SK-N-MC (cell line): ENCODE data around the gene FARSA.
A peak's percentile ranks its signal among the peaks of the same experiment; 100 is the strongest.
"Not testable (repeated sequence)": the region's sequence is repeated elsewhere in the genome, so short reads cannot be mapped to it uniquely, and the experiment has no call there.

Source experiments
- DNase-seq: peaks from one replicate; pipeline ENCODE4 v3.0.0-alpha.2; 2011; ENCODE audit warnings: low read depth, low spot score
- H3K27ac ChIP-seq: fragments of 200-600 bp; sonication (generic); 2 replicates; pipeline ENCODE4 v1.5.1; 2016; ENCODE audit warnings: mixed run types
- H3K36me3 ChIP-seq: fragments of 200-600 bp; sonication (generic); 2 replicates; pipeline ENCODE4 v1.6.1; 2017; ENCODE audit warnings: antibody characterized with exemption, low read length, mixed read lengths; ENCODE audit not compliant: insufficient read depth
- H3K4me3 ChIP-seq: fragments of 200-600 bp; sonication (generic); 2 replicates; pipeline ENCODE4 v1.5.1; 2016
- H3K9ac ChIP-seq: fragments of 200-600 bp; sonication (generic); 2 replicates; pipeline ENCODE4 v1.8.0; 2017; ENCODE audit warnings: mixed run types, mixed read lengths; ENCODE audit not compliant: insufficient read length
- H3K9me3 ChIP-seq: fragments of 200-600 bp; sonication (generic); 2 replicates; pipeline ENCODE4 v1.6.1; 2017; ENCODE audit warnings: low read depth, mild to moderate bottlenecking, antibody characterized with exemption, low read length, moderate library complexity, mixed read lengths
- EZH2 ChIP-seq: fragments of 200-600 bp; sonication (generic); IDR thresholded peaks from one replicate; pipeline ENCODE4 v1.6.1; 2017; ENCODE audit warnings: antibody characterized with exemption
- FOXP2 ChIP-seq: optimal IDR thresholded peaks from 2 replicates; pipeline ENCODE3; 2011; ENCODE audit warnings: mild to moderate bottlenecking, moderate library complexity; ENCODE audit not compliant: insufficient read depth; ENCODE audit errors: extremely low read length, control extremely low read depth
- POLR2AphosphoS5 ChIP-seq: IDR thresholded peaks from 2 replicates; pipeline ENCODE4 v1.6.1; 2012; ENCODE audit warnings: mild to moderate bottlenecking, low read depth, low read length, borderline replicate concordance

Gene FARSA

GRCh38 chr19:12933287-12934072 is at the start of gene FARSA:
Gene FARSA, minus strand, starts transcription at chr19:12933711. Its CDS starts 15 bp downstream, at chr19:12933696.
- peak within 1 kb of the TSS; percentile 74; the same call in 1 of the 2 replicates for H3K27ac ChIP-seq
- DNase-seq: peak; percentile 47
- H3K36me3 ChIP-seq: peaks cover 28% of the 10 kb centered on the region
- H3K9ac ChIP-seq: peak within 1 kb of the TSS; percentile 95
- H3K9me3 ChIP-seq: no peaks in the 10 kb centered on the region
- TF ChIP-seq FOXP2: no peak
- TF ChIP-seq EZH2: no peak
- TF ChIP-seq POLR2AphosphoS5: peak; percentile 98
- peak within 1 kb of the TSS; percentile 100 for H3K4me3 ChIP-seq

GRCh38 chr19:12983091-12983490 is 49.6 kb upstream of the FARSA start:
- H3K9ac ChIP-seq: no peak overlapping the region
- no peaks in the 10 kb centered on the region for H3K36me3 ChIP-seq
- TF ChIP-seq POLR2AphosphoS5 (no peak), EZH2 (no peak), FOXP2 (no peak)
- H3K4me3 ChIP-seq: peak overlapping the region; percentile 75
- H3K27ac ChIP-seq: no peak overlapping the region
- DNase-seq: no peak
- H3K9me3 ChIP-seq: no peaks in the 10 kb centered on the region

- no peak for DNase-seq
- Histone ChIP-seq H3K9ac (no peak overlapping the region), H3K36me3 (no peaks in the 10 kb centered on the region), H3K4me3 (no peak overlapping the region), H3K27ac (no peak overlapping the region), H3K9me3 (no peaks in the 10 kb centered on the region)
- TF ChIP-seq FOXP2 (no peak), EZH2 (no peak), POLR2AphosphoS5 (no peak)
These were observed 49.1 kb upstream of the FARSA start for GRCh38 chr19:12982648-12983047.

GRCh38 chr19:12979974-12980373 is 46.5 kb upstream of the FARSA start:
- no peak for DNase-seq
- TF ChIP-seq POLR2AphosphoS5 (no peak), EZH2 (no peak), FOXP2 (no peak)
- no peaks in the 10 kb centered on the region for H3K9me3 ChIP-seq
- no peaks in the 10 kb centered on the region for H3K36me3 ChIP-seq
- no peak overlapping the region for H3K4me3 ChIP-seq
- H3K9ac ChIP-seq: no peak overlapping the region
- no peak overlapping the region for H3K27ac ChIP-seq

- not testable (repeated sequence) for H3K27ac ChIP-seq, H3K9ac ChIP-seq
These were observed 42.6 kb upstream of the FARSA start for GRCh38 chr19:12976109-12976508.

GRCh38 chr19:12975221-12975741 is 41.8 kb upstream of the FARSA start:
- Histone ChIP-seq H3K4me3 (no peak overlapping the region), H3K9ac (no peak overlapping the region), H3K36me3 (no peaks in the 10 kb centered on the region), H3K9me3 (no peaks in the 10 kb centered on the region), H3K27ac (no peak overlapping the region)
- no peak for DNase-seq
- TF ChIP-seq EZH2 (no peak), POLR2AphosphoS5 (no peak), FOXP2 (no peak)

More at GRCh38 chr19:12976109-12976508, 42.6 kb upstream of the FARSA start:
- not testable (repeated sequence) for H3K9me3 ChIP-seq, H3K4me3 ChIP-seq, H3K36me3 ChIP-seq, DNase-seq

GRCh38 chr19:12974301-12975220 is 41.0 kb upstream of the FARSA start:
- H3K36me3 ChIP-seq: no peaks in the 10 kb centered on the region
- no peaks in the 10 kb centered on the region for H3K9me3 ChIP-seq
- DNase-seq: no peak
- H3K4me3 ChIP-seq: no peak overlapping the region
- no peak overlapping the region for H3K27ac ChIP-seq
- TF ChIP-seq EZH2 (no peak), POLR2AphosphoS5 (no peak), FOXP2 (no peak)
- no peak overlapping the region for H3K9ac ChIP-seq

GRCh38 chr19:12973236-12973635 is 39.7 kb upstream of the FARSA start:
- Histone ChIP-seq H3K4me3 (no peak overlapping the region), H3K9ac (no peak overlapping the region), H3K27ac (no peak overlapping the region), H3K9me3 (no peaks in the 10 kb centered on the region), H3K36me3 (no peaks in the 10 kb centered on the region)
- no peak for DNase-seq
- TF ChIP-seq EZH2: no peak
- TF ChIP-seq FOXP2: no peak
- TF ChIP-seq POLR2AphosphoS5: no peak
